Keratinocyte (primary cell): ENCODE results near the gene HOXC5. TPM values are rescaled to one million over a fixed set of nuclear protein-coding genes. Genes with fewer than 3 reads are reported as not detected.

Source experiments
- DNase-seq: peaks from one replicate; pipeline ENCODE4 v3.0.0-alpha.2; 2011; ENCODE audit warnings: low read depth, missing footprints, low spot score
- FAIRE-seq: peaks from 2 replicates; lab custom pipeline; 2011; peaks lifted over from hg19 to GRCh38; lab: Jason Lieb, UNC
- H2AFZ ChIP-seq: 2 replicates; pipeline ENCODE4 v1.6.0; 2012; ENCODE audit warnings: low read length, control low read depth, inconsistent platforms; ENCODE audit not compliant: control insufficient read depth
- H3K27ac ChIP-seq: 2 replicates; pipeline ENCODE4 v1.5.1; 2011; ENCODE audit warnings: low read length; ENCODE audit not compliant: control insufficient read depth, insufficient read depth
- H3K27me3 ChIP-seq: 3 replicates; pipeline ENCODE4 v1.6.0; 2011; ENCODE audit warnings: low read length; ENCODE audit not compliant: control insufficient read depth, insufficient read depth; ENCODE audit errors: extremely low read depth
- H3K36me3 ChIP-seq, 2 experiments: 2 replicates in 1 of 2; 3 replicates in 1 of 2; pipeline ENCODE4 v1.5.1; 2011; ENCODE audit warnings: low read length in 2 of 2, mild to moderate bottlenecking in 1 of 2; ENCODE audit not compliant: control insufficient read depth in 2 of 2, insufficient read depth in 2 of 2; ENCODE audit errors: extremely low read depth in 1 of 2
- H3K4me1 ChIP-seq: 3 replicates; pipeline ENCODE4 v1.5.1; 2011; ENCODE audit warnings: low read length; ENCODE audit not compliant: control insufficient read depth, insufficient read depth; ENCODE audit errors: extremely low read depth
- H3K4me2 ChIP-seq: 3 replicates; pipeline ENCODE4 v1.6.0; 2011; ENCODE audit warnings: low read depth, low read length; ENCODE audit not compliant: control insufficient read depth, insufficient read depth; ENCODE audit errors: extremely low read depth
- H3K4me3 ChIP-seq, 3 experiments: fragments of 200-600 bp in 1 of 3; sonication (generic) in 1 of 3; 2 replicates in 2 of 3; 3 replicates in 1 of 3; pipeline ENCODE4 v1.5.1; 2011 to 2016; ENCODE audit warnings: low read length in 3 of 3, mild to moderate bottlenecking in 3 of 3, control low read depth in 2 of 3, inconsistent platforms in 1 of 3, low read depth in 1 of 3, mixed read lengths in 1 of 3, mixed run types in 1 of 3, moderate library complexity in 1 of 3; ENCODE audit not compliant: control insufficient read depth in 2 of 3, insufficient read depth in 2 of 3; ENCODE audit errors: extremely low read depth in 1 of 3
- H3K79me2 ChIP-seq: 2 replicates; pipeline ENCODE4 v1.6.0; 2012; ENCODE audit warnings: low read length; ENCODE audit not compliant: control insufficient read depth, insufficient read depth
- H3K9ac ChIP-seq: 3 replicates; pipeline ENCODE4 v1.6.0; 2011; ENCODE audit warnings: low read length; ENCODE audit not compliant: control insufficient read depth, insufficient read depth; ENCODE audit errors: extremely low read depth
- H3K9me1 ChIP-seq: 3 replicates; pipeline ENCODE4 v1.6.0; 2011; ENCODE audit warnings: low read length; ENCODE audit not compliant: control insufficient read depth, insufficient read depth; ENCODE audit errors: extremely low read depth
- H3K9me3 ChIP-seq: 2 replicates; pipeline ENCODE4 v1.5.1; 2012; ENCODE audit warnings: low read depth, low read length; ENCODE audit not compliant: control insufficient read depth
- H4K20me1 ChIP-seq: 3 replicates; pipeline ENCODE4 v1.6.0; 2011; ENCODE audit warnings: low read length; ENCODE audit not compliant: control insufficient read depth, insufficient read depth; ENCODE audit errors: extremely low read depth
- EZH2 ChIP-seq: IDR thresholded peaks from one replicate; pipeline ENCODE4 v1.6.1; 2012; ENCODE audit warnings: inconsistent platforms, mild to moderate bottlenecking, low read length, moderate library complexity
- dilution Hi-C: fragments of 300-500 bp; cut with MboI; formaldehyde crosslinking; loops from one replicate; pipeline ENCODE4 v1.7.0; 2020; ENCODE audit warnings: low sequenced_read_pairs; ENCODE audit not compliant: extremely low pct_ligation_motif_present
- polyA plus RNA-seq, 5 experiments: library from polyadenylated mRNA; depleted of rRNA in 3 of 5; stranded (reverse) in 3 of 5; stranded (forward) in 1 of 5; unstranded in 1 of 5; fragments of >200 nt; gene quantifications; 1 replicate in 1 of 5; 2 replicates in 3 of 5; 3 replicates in 1 of 5; pipeline versions ENCODE4 v1.2.1 to v1.2.3, GENCODE V29; 2011 to 2012; ENCODE audit warnings: missing spikeins in 2 of 5, low read depth in 1 of 5, low replicate concordance in 1 of 5
- TF ChIP-seq, protein P1 (sequence below), 3 experiments: IDR thresholded peaks in 1 of 3; conservative IDR thresholded peaks in 1 of 3; optimal IDR thresholded peaks in 1 of 3; 2 replicates in 2 of 3; 3 replicates in 1 of 3; pipeline versions ENCODE3 to v1.5.1; 2011; ENCODE audit warnings: low read length in 3 of 3, mild to moderate bottlenecking in 3 of 3, moderate library complexity in 2 of 3, control low read depth in 1 of 3, inconsistent platforms in 1 of 3; ENCODE audit not compliant: insufficient read depth in 2 of 3; ENCODE audit errors: extremely low read depth in 1 of 3

The HOXC5 gene
- polyA plus RNA-seq, 1 donor (not counting 4 experiments of a cell fraction or from before 2014, with no cell fraction given) = 0.18 TPM

GRCh38 chr12:54014377-54015017 is 18.4 kb upstream of the HOXC5 start:
- no peaks in the 10 kb centered on the region for H3K9me1 ChIP-seq
- dilution Hi-C loops = no loop called here
- H3K79me2 ChIP-seq = peaks cover 29% of the 10 kb centered on the region
- no peak overlapping the region for H3K4me3 ChIP-seq
- FAIRE-seq (no peak), DNase-seq (no peak)
- no peaks in the 10 kb centered on the region for H3K27me3 ChIP-seq
- H3K27ac ChIP-seq = no peak overlapping the region
- TF ChIP-seq, protein P1, sequence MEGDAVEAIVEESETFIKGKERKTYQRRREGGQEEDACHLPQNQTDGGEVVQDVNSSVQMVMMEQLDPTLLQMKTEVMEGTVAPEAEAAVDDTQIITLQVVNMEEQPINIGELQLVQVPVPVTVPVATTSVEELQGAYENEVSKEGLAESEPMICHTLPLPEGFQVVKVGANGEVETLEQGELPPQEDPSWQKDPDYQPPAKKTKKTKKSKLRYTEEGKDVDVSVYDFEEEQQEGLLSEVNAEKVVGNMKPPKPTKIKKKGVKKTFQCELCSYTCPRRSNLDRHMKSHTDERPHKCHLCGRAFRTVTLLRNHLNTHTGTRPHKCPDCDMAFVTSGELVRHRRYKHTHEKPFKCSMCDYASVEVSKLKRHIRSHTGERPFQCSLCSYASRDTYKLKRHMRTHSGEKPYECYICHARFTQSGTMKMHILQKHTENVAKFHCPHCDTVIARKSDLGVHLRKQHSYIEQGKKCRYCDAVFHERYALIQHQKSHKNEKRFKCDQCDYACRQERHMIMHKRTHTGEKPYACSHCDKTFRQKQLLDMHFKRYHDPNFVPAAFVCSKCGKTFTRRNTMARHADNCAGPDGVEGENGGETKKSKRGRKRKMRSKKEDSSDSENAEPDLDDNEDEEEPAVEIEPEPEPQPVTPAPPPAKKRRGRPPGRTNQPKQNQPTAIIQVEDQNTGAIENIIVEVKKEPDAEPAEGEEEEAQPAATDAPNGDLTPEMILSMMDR (optimal IDR thresholded peaks at IDR 0.05 in 1 of 3, IDR thresholded peaks at IDR 0.05 in 1 of 3, conservative IDR thresholded peaks at IDR 0.05 in 1 of 3; ENCODE audit: extremely low read depth in 1 of 3, insufficient read depth in 2 of 3, low read length in 3 of 3) = no peak
- no peak for TF ChIP-seq EZH2
- no peaks in the 10 kb centered on the region for H4K20me1 ChIP-seq
- peaks cover 19% of the 10 kb centered on the region for H3K4me1 ChIP-seq
- no peak overlapping the region for H3K4me2 ChIP-seq
- H3K36me3 ChIP-seq = no peaks in the 10 kb centered on the region
- no peaks in the 10 kb centered on the region for H3K9me3 ChIP-seq
- H3K9ac ChIP-seq = no peak overlapping the region
- no peak overlapping the region for H2AFZ ChIP-seq

- DNase-seq = no peak
- Histone ChIP-seq H3K4me2 (no peak overlapping the region), H3K79me2 (peaks cover 31% of the 10 kb centered on the region), H2AFZ (no peak overlapping the region), H3K36me3 (no peaks in the 10 kb centered on the region), H4K20me1 (no peaks in the 10 kb centered on the region), H3K27ac (no peak overlapping the region), H3K27me3 (no peaks in the 10 kb centered on the region), H3K9me3 (no peaks in the 10 kb centered on the region), H3K9ac (no peak overlapping the region), H3K4me3 (no peak overlapping the region), H3K4me1 (peaks cover 21% of the 10 kb centered on the region), H3K9me1 (no peaks in the 10 kb centered on the region)
- TF ChIP-seq EZH2 = no peak
- TF ChIP-seq, protein P1 (optimal IDR thresholded peaks at IDR 0.05 in 1 of 3, IDR thresholded peaks at IDR 0.05 in 1 of 3, conservative IDR thresholded peaks at IDR 0.05 in 1 of 3; ENCODE audit: extremely low read depth in 1 of 3, insufficient read depth in 2 of 3, low read length in 3 of 3) = no peak
- dilution Hi-C loops = no loop called here
- FAIRE-seq = no peak
Observed at GRCh38 chr12:54015018-54015931, 17.6 kb upstream of the HOXC5 start.
